HepG2 (cell line): Measurements from ENCODE around the gene ZSCAN1. TPM values are rescaled to one million over a fixed set of nuclear protein-coding genes. Genes with fewer than 3 reads are reported as not detected.

Experiments used
- ADNP ChIP-seq: sonication (generic); formaldehyde crosslinking; IDR thresholded peaks from 2 replicates; pipeline ENCODE4 v1.4.0; 2020; ENCODE audit warnings: missing genetic modification reagents
- ATF4 ChIP-seq, 2 experiments: fragments of 450-650 bp in 1 of 2; sonication (generic) in 1 of 2; formaldehyde crosslinking; IDR thresholded peaks; 2 replicates each; pipeline versions ENCODE4 v1.5.0 to v1.8.0; 2020 to 2022; ENCODE audit warnings: mild to moderate bottlenecking in 1 of 2, missing genetic modification reagents in 1 of 2
- FUBP1 ChIP-seq: sonication (generic); formaldehyde crosslinking; IDR thresholded peaks from 2 replicates; pipeline ENCODE4 v1.5.1; 2020; ENCODE audit warnings: missing genetic modification reagents, mild to moderate bottlenecking, borderline replicate concordance
- GMEB2 ChIP-seq: IDR thresholded peaks from 2 replicates; pipeline ENCODE4 v1.6.1; 2016; ENCODE audit warnings: missing biosample characterization, missing genetic modification reagents, low read depth
- HNRNPH1 ChIP-seq: fragments of 200-400 bp; formaldehyde crosslinking; optimal IDR thresholded peaks from 2 replicates; pipeline ENCODE3; 2017; ENCODE audit warnings: mild to moderate bottlenecking, low read depth, low read length
- HOXA5 ChIP-seq: sonication (generic); formaldehyde crosslinking; IDR thresholded peaks from 2 replicates; pipeline ENCODE4 v1.4.0; 2020; ENCODE audit warnings: missing genetic modification reagents
- KLF15 ChIP-seq: sonication (generic); formaldehyde crosslinking; IDR thresholded peaks from 2 replicates; pipeline ENCODE4 v1.8.1; 2023; ENCODE audit warnings: borderline replicate concordance, mild to moderate bottlenecking, inconsistent platforms, missing genetic modification reagents, mixed read lengths
- RBAK ChIP-seq: sonication (generic); formaldehyde crosslinking; IDR thresholded peaks from 2 replicates; pipeline ENCODE4 v1.5.1; 2020; ENCODE audit warnings: mild to moderate bottlenecking, missing genetic modification reagents
- SRY ChIP-seq: sonication (generic); formaldehyde crosslinking; IDR thresholded peaks from 2 replicates; pipeline ENCODE4 v1.8.0; 2022; ENCODE audit warnings: mild to moderate bottlenecking, missing genetic modification reagents
- TAF15 ChIP-seq: fragments of 200-400 bp; formaldehyde crosslinking; IDR thresholded peaks from one replicate; pipeline ENCODE4 v1.6.1; 2018; ENCODE audit warnings: mild to moderate bottlenecking, low read depth, low read length; ENCODE audit not compliant: poor library complexity, severe bottlenecking
- TP53 ChIP-seq: sonication (generic); formaldehyde crosslinking; conservative IDR thresholded peaks from 2 replicates; pipeline ENCODE4 v1.4.0; 2020; ENCODE audit warnings: missing genetic modification reagents
- ZFY ChIP-seq: sonication (generic); formaldehyde crosslinking; IDR thresholded peaks from 2 replicates; pipeline ENCODE4 v1.4.0; 2020; ENCODE audit warnings: missing genetic modification reagents
- ZKSCAN8 ChIP-seq: IDR thresholded peaks from 2 replicates; pipeline ENCODE4 v1.6.1; 2016; ENCODE audit warnings: borderline replicate concordance, missing genetic modification reagents, missing compliant biosample characterization
- ZNF124 ChIP-seq: sonication (generic); formaldehyde crosslinking; IDR thresholded peaks from 2 replicates; pipeline ENCODE4 v1.4.0; 2020; ENCODE audit warnings: missing genetic modification reagents
- ZNF225 ChIP-seq: sonication (generic); formaldehyde crosslinking; IDR thresholded peaks from 2 replicates; pipeline ENCODE4 v1.4.0; 2020; ENCODE audit warnings: mild to moderate bottlenecking, missing genetic modification reagents
- ZNF251 ChIP-seq: sonication (generic); formaldehyde crosslinking; IDR thresholded peaks from 2 replicates; pipeline ENCODE4 v1.9.0; 2021; ENCODE audit warnings: mild to moderate bottlenecking, missing genetic modification reagents
- ZNF747 ChIP-seq: sonication (generic); formaldehyde crosslinking; IDR thresholded peaks from 2 replicates; pipeline ENCODE4 v1.8.1; 2023; ENCODE audit warnings: missing genetic modification reagents, mild to moderate bottlenecking, borderline replicate concordance
- ZSCAN5A ChIP-seq: sonication (generic); formaldehyde crosslinking; IDR thresholded peaks from 2 replicates; pipeline ENCODE4 v1.8.0; 2022; ENCODE audit warnings: mild to moderate bottlenecking, missing genetic modification reagents, borderline replicate concordance
- polyA plus RNA-seq, 8 experiments: library from polyadenylated mRNA; depleted of rRNA in 3 of 8; stranded (reverse) in 7 of 8; unstranded in 1 of 8; fragments of >200 nt; fragmentation: Illumina TruSeq in 4 of 8; extraction: Trizol in 4 of 8; gene quantifications; 2 replicates each; pipeline versions ENCODE4 v1.2.1 to v1.2.3, GENCODE V29; 2011 to 2016; ENCODE audit warnings: low read depth in 4 of 8, missing spikeins in 1 of 8, mixed read lengths in 1 of 8; ENCODE audit not compliant: insufficient read depth in 1 of 8
- total RNA-seq, 5 experiments: library from RNA; depleted of rRNA; stranded (reverse); fragments of >200 nt; fragmentation: Illumina TruSeq; extraction: Trizol; gene quantifications; 2 replicates each; pipeline ENCODE4 v1.2.3, GENCODE V29; 2016; ENCODE audit warnings: low read depth in 1 of 5
- TF ChIP-seq, protein P1 (sequence below): sonication (generic); formaldehyde crosslinking; IDR thresholded peaks from 2 replicates; pipeline ENCODE4 v1.9.0; 2021; ENCODE audit warnings: missing genetic modification reagents, mild to moderate bottlenecking, borderline replicate concordance
- TF ChIP-seq, protein P2 (sequence below): fragments of 450-650 bp; IDR thresholded peaks from 2 replicates; pipeline ENCODE4 v1.6.1; 2017

The ZSCAN1 gene
- total and polyA plus RNA-seq, 2 of the 13 experiments (the other 11 are each of a cell fraction or from before 2014, with no cell fraction given): not detected

DNA sequence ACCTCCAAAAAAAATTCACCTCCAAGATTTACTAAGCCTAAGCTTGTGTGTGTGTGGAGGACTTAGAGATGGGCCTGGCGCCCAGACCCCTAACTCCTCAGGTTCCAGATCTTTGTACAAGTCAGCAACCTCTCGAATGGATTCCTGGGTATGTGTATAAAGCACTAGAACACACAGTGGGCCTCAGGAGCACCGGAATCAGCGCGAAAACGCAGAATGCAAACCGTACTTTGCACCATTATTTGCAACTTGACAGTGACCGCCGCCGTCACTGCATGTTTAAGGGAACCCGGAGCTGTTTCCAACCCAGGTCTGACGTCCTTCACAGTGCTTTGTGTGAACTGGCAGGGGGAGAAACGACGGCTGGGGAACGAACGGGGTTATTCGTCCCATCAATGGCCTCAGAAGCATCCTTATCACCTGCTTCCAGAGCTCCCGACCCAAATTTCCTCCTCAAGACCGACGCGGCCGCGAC, 31.9 kb upstream of the ZSCAN1 start (continued):
- TF ChIP-seq, protein P1, sequence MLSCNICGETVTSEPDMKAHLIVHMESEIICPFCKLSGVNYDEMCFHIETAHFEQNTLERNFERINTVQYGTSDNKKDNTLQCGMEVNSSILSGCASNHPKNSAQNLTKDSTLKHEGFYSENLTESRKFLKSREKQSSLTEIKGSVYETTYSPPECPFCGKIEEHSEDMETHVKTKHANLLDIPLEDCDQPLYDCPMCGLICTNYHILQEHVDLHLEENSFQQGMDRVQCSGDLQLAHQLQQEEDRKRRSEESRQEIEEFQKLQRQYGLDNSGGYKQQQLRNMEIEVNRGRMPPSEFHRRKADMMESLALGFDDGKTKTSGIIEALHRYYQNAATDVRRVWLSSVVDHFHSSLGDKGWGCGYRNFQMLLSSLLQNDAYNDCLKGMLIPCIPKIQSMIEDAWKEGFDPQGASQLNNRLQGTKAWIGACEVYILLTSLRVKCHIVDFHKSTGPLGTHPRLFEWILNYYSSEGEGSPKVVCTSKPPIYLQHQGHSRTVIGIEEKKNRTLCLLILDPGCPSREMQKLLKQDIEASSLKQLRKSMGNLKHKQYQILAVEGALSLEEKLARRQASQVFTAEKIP: no peak
- TF ChIP-seq ZNF124 (CRISPR knock-in tag) (peak; percentile 19; the same call in 1 of the 2 replicates), ATF4 (CRISPR knock-in tag; IDR thresholded peaks at IDR 0.05) (no peak), KLF15 (CRISPR knock-in tag) (no peak), SRY (CRISPR knock-in tag) (no peak), ZNF225 (CRISPR knock-in tag) (no peak), RBAK (CRISPR knock-in tag) (peak; percentile 70; the same call in 1 of the 2 replicates), ADNP (CRISPR knock-in tag) (no peak), GMEB2 (CRISPR knock-in tag) (no peak), HOXA5 (CRISPR knock-in tag) (no peak), ZFY (CRISPR knock-in tag) (no peak), ZNF747 (CRISPR knock-in tag) (no peak), FUBP1 (no peak), ZSCAN5A (CRISPR knock-in tag) (peak; percentile 22; the same call in 1 of the 2 replicates), ZKSCAN8 (no peak), HNRNPH1 (no peak), TP53 (CRISPR knock-in tag) (no peak), ZNF251 (no peak), TAF15 (no peak)
- TF ChIP-seq, protein P2, sequence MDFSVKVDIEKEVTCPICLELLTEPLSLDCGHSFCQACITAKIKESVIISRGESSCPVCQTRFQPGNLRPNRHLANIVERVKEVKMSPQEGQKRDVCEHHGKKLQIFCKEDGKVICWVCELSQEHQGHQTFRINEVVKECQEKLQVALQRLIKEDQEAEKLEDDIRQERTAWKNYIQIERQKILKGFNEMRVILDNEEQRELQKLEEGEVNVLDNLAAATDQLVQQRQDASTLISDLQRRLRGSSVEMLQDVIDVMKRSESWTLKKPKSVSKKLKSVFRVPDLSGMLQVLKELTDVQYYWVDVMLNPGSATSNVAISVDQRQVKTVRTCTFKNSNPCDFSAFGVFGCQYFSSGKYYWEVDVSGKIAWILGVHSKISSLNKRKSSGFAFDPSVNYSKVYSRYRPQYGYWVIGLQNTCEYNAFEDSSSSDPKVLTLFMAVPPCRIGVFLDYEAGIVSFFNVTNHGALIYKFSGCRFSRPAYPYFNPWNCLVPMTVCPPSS: no peak
